Astrocyte of the cerebellum (primary cell): Measurements from ENCODE around the gene NUDT16.

Experiments used
- DNase-seq: peaks from one replicate; pipeline ENCODE4 v3.0.0-alpha.2; 2011; ENCODE audit warnings: low read depth
- H3K4me3 ChIP-seq: 2 replicates; pipeline ENCODE4 v1.5.1; 2011; ENCODE audit warnings: mild to moderate bottlenecking, low read depth, low read length, moderate library complexity
- in situ Hi-C: cut with HindIII; loops from 2 replicates; pipeline ENCODE4 v1.10.0; 2017; ENCODE audit warnings: low sequenced_read_pairs
- TF ChIP-seq, protein P1 (sequence below): IDR thresholded peaks from 2 replicates; pipeline ENCODE4 v1.5.1; 2012; ENCODE audit warnings: low read length, low read depth, moderate library complexity, mild to moderate bottlenecking; ENCODE audit errors: missing control alignments

Gene NUDT16

DNA sequence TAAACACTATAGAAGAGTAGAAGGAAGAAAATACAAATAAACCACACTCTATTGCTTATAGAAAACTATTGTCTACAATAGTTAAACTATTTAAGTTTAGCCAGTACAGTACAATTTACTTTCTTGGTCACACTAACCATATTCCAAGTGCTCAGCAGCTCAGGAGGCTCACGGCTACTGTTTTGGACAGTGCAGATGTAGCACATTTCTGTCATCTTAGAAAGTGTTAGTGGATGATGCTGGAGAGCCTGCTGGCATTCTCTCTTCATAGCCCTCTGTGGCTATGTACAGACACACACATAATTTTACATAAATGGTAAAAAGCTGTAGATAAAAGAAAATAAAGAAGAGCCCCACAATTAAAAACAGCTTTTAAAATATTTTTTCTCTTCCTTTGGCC is 23.8 kb downstream of the NUDT16 start:
- no peak overlapping the region for H3K4me3 ChIP-seq
- TF ChIP-seq, protein P1, sequence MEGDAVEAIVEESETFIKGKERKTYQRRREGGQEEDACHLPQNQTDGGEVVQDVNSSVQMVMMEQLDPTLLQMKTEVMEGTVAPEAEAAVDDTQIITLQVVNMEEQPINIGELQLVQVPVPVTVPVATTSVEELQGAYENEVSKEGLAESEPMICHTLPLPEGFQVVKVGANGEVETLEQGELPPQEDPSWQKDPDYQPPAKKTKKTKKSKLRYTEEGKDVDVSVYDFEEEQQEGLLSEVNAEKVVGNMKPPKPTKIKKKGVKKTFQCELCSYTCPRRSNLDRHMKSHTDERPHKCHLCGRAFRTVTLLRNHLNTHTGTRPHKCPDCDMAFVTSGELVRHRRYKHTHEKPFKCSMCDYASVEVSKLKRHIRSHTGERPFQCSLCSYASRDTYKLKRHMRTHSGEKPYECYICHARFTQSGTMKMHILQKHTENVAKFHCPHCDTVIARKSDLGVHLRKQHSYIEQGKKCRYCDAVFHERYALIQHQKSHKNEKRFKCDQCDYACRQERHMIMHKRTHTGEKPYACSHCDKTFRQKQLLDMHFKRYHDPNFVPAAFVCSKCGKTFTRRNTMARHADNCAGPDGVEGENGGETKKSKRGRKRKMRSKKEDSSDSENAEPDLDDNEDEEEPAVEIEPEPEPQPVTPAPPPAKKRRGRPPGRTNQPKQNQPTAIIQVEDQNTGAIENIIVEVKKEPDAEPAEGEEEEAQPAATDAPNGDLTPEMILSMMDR = no peak
- no peak for DNase-seq
- in situ Hi-C loops = no loop called here

DNA sequence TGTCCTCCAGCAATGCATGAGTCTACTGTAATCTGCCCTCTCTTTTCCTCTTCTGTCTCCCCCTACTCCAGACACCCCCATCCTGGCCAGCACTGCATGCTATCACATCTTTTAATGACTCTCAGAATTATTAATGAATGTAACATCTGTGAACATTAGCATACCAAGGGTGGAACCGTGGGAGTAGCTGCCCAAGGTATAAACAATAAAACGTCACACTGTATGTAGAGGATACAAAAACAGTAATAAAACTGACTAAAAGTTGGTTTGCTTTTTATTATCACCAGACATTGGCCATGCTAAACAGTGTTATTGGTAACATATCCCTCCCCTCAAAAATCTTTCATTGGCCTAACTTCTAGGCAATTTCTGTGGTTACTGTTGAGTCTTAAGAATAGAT is 24.7 kb downstream of the NUDT16 start:
- no peak overlapping the region for H3K4me3 ChIP-seq
- no peak for DNase-seq
- in situ Hi-C loops = no loop called here
- TF ChIP-seq, protein P1 = no peak

DNA sequence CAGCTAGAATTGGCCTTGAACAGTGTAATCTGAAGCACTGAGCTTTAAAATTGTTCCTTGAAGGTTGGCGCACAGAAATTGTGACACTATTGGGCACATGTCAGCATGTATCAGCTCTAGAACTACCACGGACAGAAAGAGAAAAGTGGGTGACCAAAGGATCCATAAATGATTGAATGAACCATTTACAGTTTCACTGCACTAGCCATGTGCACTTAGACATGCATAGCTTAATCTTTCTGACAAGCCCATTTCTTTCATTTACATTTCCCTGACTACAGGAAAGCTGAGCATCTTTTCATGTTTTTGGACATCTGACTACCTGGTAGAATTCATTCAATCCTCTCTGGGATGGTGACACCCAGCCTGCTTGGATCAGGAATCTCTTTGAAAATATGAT is 36.2 kb downstream of the NUDT16 start:
- in situ Hi-C loops = no loop called here
- DNase-seq = no peak

DNA sequence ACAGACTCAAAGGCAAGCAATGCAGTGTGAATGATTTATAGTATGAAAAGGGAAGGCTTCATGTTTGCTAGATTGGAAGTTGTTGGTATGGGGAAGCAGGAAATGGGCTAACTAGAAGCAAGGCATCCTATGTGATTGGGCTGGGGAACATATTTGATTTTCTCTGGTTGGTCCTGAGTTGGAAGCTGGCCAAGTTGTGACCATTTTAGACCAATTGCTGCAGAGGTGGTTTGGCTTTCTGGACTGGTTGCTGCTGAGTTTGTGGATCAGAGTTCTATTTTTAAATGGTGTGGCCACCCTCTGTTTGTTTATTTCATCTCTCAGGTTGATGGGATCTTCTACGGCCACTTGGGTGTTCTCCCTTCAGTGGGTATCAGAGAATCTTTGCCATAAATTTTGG is 39.7 kb downstream of the NUDT16 start:
- DNase-seq = peak; percentile 74
- no peak overlapping the region for H3K4me3 ChIP-seq
- TF ChIP-seq, protein P1 = no peak
- in situ Hi-C loops = no loop called here

More for the DNA sequence above, 36.2 kb downstream of the NUDT16 start:
- TF ChIP-seq, protein P1 = no peak
- no peak overlapping the region for H3K4me3 ChIP-seq

DNA sequence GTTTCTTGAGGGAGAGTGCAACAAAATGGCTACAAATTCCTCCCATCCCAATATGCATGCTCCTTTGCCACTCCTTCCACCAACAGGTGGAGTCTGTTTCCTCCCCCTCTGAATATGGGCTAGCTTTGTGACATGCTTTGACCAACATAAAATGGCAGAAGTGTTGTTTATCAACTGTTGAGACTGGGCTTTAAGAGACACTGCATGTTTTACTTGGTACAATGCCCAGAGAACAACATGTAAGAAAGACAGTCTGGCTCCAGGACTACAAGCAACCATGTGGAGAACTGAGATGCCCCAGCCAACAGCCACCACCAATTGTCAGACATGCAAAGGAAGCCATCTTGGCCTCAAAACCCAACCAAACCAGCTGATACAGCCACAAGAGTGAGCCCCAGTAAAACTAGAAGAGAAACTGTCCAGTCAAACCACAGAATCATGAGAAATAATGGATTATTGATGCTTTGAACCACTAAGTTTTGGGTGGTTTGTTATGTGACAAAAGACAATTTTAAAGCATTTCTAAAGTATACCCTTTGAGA is 40.5 kb downstream of the NUDT16 start:
- H3K4me3 ChIP-seq = no peak overlapping the region
- in situ Hi-C loops = no loop called here
- TF ChIP-seq, protein P1 = no peak
- peak; percentile 2 for DNase-seq

DNA sequence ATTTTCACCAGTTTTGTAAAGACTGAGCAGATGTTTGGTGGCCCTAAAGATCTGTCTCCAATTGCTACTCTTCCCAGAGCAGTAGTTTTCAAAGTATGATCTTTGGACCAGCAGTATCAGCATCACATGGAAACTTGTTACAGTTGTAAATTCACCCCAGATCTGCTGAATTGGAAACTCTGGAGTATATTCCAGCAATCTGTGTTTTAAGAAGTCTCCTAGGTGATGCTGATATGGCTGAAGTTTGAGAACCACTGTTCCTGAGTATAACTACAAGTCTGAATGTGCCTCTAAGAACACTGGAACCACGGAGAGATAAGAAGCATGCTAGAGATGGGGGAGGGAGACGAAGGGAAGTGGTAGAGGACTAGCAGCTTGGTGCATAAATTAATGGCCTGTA is 45.7 kb downstream of the NUDT16 start:
- no peak for DNase-seq
- in situ Hi-C loops = no loop called here
- no peak overlapping the region for H3K4me3 ChIP-seq
- TF ChIP-seq, protein P1 = no peak
